SIG-M5 treated with dmso at 0.1 percent for 504 hours (cell line): ENCODE measurements around the gene BAHCC1.
"Not testable (repeated sequence)": the region's sequence is repeated elsewhere in the genome, so short reads cannot be mapped to it uniquely, and the experiment has no call there.

ENCODE experiments used
- DNase-seq: peaks from one replicate; lab custom pipeline; 2025; ENCODE audit not compliant: unreplicated experiment; lab: John Stamatoyannopoulos, UW

BAHCC1 gene

GRCh38 chr17:81394921-81395599 is at the start of gene BAHCC1:
Gene BAHCC1, plus strand, starts transcription at chr17:81395457. Its CDS starts 4,283 bp downstream, at chr17:81399740.
- peak; percentile 98 for DNase-seq

GRCh38 chr17:81346090-81346907 is 49.0 kb upstream of the BAHCC1 start:
- peak; percentile 95 for DNase-seq

DNA sequence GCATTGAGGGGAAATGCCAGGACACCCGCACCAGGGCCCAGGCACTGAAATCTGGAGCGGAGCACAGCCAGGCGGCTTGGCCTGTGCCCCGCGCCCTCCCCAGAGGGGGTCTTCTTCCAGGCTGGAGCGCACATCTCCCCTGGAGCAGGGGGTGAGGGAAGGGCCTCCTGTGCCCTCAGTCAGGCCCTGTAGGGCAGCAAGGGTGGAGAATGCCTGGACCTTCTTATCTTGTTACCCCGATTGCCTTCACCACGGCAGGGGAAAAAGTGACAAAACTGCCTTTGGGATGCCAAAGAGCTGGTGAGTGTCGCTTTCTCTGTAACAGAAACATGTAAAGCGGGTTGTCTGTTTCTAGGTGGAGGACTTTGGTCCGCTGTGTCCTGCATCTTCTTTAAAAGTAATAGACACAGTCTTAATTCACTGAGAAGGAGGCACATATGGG is 48.3 kb upstream of the BAHCC1 start:
- DNase-seq: no peak

- DNase-seq: no peak
Measured at GRCh38 chr17:81347437-81347836, 47.8 kb upstream of the BAHCC1 start.

GRCh38 chr17:81348097-81349055 is 46.9 kb upstream of the BAHCC1 start:
- DNase-seq: no peak

DNA sequence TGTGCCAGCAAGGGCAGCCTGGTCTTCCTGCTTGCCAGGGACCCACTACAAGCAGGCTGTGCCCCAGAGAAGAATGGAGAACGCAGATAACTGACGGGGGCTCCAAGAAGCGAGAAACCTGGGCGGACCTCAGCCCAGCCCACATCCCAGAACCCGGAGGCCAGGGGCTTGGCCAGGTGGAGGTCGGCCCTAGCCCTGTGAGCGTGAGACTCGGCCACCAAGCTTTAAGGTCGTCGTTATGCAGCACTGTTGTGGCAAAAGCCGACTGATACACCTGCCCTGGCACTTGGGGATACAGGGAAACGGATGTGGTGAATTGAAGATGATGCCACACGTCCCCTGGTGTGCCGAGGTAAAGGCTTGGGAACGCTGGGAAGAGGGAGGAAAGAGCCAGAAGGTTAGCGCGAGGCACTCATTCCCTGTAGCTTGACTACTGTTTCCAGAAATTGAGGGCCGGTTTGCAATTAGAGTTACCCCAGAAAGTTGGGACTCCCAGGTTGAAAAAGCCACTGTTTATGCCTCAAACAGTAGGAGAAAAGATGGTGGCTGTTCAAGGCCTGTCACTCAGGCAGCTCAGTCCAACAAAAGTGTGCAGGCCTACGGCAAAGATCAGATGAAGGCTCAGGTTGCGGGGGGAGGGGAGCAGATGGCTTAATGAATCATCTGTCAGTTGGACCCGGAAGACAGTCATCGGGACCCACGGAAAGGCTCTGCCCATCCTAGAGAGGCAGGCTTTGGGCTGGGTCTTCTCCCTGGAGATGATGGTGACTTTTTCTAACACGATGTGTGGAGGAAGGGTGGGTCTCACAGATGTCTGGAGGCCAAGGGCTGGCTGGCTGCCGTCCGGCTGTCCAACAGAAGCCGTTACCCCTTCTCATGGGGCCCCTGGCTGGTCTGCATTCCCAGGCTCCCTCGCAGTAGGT is 45.6 kb upstream of the BAHCC1 start:
- no peak for DNase-seq

DNA sequence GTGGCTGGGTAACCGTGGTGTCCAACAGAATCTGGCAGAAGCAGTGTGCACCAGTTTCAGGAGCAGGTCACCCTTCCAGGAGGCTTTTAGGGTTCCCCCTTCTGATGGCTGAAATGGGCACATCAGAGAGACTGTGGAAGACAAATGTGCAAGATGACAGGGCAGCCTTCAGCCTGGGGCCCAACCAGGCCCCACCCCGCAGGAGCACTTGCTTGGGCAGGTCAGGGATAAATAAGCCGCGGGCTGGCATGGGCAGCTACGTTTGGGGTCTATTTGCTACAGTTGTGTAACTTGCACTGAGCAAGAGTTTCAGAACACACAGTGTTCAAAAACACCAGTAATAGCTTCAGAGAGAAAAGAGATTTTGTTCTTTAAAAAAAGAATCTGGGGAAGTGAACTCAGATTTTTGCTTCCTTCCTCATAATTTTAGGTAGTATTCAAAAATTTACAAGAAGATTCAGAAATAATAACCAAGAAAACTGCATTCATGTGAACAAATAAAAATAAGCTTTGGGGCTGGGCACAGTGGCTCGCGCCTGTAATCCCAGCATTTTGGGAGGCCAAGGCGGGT is 44.9 kb upstream of the BAHCC1 start:
- DNase-seq: no peak

GRCh38 chr17:81351329-81352052 is 43.8 kb upstream of the BAHCC1 start:
- not testable (repeated sequence) for DNase-seq

- not testable (repeated sequence) for DNase-seq
Measured at GRCh38 chr17:81352056-81352455, 43.2 kb upstream of the BAHCC1 start.

GRCh38 chr17:81354252-81354953 is 40.9 kb upstream of the BAHCC1 start:
- DNase-seq: no peak

DNA sequence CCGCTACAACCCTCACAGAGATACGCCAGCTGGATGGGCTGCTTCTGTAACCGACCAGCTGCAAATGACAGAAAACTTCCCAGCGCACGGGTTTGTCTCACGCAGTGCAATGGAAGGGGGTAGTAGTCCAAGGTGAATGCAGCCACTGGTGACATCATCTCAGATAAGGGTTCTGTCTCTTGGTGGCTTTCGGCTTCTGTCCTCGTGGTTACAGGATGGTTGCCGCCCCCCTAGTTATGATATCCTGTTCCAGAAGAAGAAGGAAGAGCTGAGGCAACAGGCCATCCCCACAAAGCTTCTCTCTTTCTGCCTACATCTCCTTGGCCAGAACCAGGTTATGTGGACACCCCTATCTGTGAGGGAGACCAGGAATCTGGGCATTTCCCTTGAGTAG is 40.3 kb upstream of the BAHCC1 start:
- DNase-seq: peak; percentile 47

DNA sequence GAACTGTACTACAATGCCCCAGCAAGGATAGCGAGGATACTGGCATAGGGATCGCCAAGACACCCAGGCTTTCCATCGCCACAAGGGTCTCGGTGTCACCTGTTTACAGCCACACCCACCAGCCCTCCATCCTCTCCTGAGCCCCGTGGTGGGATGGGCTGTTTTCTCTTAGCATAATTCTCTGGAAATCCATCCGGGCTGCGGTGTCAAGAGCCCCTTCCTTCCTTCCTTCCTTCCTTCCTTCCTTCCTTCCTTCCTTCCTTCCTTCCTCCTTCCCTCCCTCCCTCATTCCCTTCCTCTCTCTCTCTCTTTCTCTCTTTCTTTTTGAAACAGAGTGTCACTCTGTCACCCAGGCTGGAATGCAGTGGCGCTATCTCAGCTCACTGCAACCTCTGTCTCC is 36.0 kb upstream of the BAHCC1 start:
- no peak for DNase-seq

- DNase-seq: not testable (repeated sequence)
Measured at GRCh38 chr17:81362001-81362400, 33.3 kb upstream of the BAHCC1 start.

DNA sequence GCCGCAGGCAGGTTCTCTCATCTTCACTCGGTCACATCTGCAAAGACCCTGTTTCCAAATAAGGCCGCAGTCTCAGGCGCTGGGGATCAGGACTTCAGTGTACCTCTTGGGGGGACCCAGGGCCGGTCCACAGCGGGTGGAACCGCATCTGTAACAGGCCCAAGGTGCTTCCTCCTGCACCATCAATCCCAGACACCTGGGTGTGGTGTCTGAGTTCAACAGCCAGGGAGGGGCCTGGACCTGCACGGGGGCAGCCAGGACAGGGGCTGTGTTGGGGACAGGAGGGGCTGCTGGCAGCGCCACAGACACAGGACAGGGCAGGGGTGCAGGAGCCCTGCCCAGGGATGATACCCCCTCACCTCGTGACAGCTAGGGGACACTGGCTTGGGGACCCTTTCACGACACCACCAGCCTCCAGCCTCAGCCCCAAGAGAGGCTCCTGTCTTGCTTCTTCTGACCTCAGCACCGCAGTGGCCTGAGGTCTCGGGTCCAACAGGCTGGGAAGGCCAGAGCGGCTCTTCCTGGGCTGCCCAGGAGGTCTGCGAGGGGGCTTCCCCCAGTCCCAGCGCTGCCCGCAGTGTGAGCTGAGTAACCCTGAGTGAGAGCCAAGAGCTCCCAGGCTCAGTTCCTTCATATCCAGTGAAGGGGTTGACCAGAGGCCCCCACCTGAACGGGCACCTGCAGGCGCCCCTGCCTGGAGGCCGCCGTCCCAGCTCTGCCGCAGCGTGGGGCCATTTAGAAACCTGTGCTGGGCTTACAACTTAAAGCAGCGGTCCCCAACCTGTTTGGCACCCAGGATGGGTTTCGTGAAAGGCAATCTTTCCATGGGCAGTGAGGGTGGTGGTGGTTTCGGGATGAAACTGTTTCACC is 30.7 kb upstream of the BAHCC1 start:
- no peak for DNase-seq

- no peak for DNase-seq
Measured at GRCh38 chr17:81365148-81365600, 30.1 kb upstream of the BAHCC1 start.

DNA sequence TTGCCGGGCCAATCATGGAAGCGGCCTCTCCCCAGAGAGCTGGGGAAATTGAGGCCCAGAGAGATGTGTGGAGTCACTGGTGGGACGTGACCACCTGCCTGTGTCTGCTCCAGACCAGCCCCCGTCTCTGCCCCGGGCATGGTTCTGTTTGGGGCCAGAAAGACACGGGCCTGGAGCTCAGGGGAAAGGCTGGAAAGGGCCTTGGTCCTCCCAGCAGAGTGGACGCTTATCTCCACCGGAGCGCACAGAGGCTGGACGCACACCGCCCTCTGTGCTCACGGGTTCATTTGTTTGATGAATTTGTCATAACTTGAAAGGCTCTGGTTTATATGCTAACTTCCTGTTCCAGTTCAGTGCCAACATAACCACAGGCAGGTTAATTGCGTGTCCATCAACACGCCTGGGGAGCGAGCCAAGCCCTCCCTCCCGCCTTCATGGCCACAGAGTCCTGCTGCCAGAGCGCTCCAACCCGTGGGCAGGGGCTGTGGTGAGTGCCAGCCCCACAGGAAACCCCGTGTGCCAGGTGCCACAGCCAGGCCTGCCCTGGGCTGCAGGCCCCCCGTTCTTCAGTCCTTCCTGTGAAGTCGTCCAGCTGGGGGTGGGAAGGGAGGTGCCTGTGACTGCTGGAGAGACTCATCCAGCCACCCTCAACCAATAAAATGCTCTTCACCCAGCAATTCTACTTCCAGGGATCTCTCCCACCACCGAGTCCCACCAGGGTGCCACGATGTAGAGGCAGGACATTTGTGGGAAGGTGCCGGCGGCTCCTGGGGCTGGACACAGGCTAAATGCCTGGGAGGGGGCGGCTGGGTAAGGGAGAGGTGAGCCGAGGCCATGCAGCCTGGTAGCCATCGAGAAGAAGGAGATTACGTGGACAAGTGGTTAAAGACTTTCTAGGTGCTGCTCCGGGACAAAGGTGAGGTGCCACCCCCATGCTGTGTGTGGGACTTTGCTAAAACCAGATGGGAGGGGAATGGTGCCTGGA is 29.4 kb upstream of the BAHCC1 start:
- no peak for DNase-seq
